SW480 (cell line): Measurements from ENCODE around the gene CDH13.

Experiments used
- DNase-seq: peaks from one replicate; pipeline ENCODE4 v3.0.0-alpha.2; 2016; ENCODE audit warnings: low spot score

CDH13 gene

DNA sequence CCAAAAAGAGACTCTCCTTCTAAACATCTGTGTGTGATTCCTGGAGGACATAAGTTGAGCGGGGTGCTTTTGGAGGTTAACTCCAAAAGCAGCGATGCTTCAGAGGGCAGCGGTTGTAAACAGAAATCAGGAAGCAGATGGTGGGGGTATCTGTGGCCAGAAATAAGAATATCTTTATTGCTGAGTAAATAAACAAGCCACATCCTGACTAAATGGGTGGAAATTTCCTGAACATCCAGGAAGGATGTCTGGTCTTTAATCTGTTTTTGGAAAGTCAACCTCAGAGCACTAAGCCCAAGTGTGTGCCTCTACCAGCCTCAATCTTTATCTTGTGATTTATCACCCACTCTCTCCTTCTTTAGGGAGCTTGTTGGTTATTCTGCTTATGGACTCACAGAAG is 123.3 kb downstream of the CDH13 start:
- DNase-seq = no peak

DNA sequence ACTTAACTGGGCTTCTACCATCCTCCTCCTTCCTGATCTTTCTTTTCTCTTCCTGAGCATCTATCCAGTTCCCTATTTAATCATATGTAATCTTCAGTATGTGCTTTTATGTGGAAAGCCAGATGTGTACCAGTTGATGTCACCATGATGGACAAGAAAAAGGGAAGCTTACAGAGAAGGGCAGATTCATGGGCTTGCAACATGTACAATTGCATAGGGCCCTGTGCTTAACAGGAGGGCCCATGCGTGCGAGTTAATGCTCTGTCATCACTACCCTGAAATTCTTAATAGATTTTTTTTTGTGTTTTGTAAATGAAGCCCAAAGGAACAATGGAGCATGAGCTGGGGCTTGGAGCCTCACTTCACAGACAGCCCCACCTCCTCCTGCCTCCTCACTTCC is 124.3 kb downstream of the CDH13 start:
- no peak for DNase-seq

DNA sequence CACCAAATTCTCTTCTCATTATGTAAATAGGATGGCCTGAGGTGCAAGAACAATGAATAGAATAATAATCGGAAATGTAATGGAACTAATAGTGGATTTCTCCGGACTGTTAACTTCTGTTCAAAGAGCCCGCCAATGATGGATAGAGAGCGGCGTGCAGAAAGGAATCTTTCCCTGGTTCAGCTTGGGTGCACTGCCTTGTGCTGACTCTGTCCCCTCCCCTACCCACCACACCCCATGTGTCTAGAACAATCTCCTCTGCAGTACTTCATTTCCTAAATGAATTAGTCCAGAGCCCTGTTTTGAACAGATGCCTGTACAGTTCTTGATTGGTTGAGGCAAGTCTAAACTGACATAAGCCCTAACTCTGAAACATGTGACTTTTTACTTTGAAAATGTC is 125.4 kb downstream of the CDH13 start:
- DNase-seq = no peak

DNA sequence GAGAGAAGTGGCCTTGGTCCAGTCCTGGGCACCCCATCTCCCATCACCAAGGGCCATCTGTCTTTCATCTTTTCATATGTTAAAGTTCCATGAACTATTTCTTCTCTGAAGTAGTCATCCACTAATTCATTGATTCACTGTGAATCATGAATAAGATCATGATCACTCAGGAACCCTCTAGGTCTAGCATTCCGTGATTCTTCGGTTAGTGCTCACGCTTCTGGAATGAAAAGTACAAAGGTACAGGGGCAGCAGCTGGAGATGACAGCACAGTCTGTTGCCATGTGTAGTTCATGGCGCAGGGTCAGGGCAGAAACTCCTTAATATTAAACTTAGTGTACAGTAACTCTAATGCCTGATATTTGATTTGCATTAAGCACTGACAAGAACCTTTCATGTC is 127.1 kb downstream of the CDH13 start:
- no peak for DNase-seq

DNA sequence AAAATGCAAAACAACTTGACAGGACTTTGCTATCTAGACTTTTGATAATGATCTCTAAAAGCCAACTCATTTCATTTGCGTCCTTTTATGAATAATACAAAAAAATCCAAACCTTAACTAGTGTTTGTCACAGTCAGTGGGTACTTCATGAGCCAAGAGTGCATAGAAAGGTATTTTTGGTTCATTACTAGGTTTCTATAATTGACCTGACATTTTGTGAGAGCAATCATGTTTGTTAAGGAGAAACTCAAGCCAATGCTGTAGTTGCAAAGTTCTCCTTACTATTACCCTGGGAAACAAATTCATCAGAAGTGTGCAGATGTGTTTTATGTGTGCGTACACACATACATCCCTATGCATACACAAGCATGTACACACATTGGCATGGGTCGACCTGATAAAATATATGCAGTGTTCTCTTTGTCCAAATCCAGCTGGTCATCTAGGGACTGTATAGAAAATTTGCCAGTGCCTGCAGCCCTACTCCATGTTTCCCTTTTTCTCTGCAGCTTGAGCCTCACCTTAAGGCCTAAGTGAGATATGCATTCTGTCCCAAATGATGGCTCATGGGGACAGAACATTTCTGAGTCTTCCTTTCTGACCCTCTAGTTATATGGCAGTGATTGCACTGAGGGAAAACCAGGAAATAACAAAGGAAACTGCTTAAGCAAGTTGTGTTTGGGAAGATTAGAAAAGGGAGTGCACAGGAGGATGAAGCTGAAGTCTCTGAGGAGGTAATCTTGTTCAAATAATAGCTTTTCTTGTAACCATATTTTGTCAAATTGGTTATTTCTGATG is 128.1 kb downstream of the CDH13 start:
- no peak for DNase-seq

DNA sequence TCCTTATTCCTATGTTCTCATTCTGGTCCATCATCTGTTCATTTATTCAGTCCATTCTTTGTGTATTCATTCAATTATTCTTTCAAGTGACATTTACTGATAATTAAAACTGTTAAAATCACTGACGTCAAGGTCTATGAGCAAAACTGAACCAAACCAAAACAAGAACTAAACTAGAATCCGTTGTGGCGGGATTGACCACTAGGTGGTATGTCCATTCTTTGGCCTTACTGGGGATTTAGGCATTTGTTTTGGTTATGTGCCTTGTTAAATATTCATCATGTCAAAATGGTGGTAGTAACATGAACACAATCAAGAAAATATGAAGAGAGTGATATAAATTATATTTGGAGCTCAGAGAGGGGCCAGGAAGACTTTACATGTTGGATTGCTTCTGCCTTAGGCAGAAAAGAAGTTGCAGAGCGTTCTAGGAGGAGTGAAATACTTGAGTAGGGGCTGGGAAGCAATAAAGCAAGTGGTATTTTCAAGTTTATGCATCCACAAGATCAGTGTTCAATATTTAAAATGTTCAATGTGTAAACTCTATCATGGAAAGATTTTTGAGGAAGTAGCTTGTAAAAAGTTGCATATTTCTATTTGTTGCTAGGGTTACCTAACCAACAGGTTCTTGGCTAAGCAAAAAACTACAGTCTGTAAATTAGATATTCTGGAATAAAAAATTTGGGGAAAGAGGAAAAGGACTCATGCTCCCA is 129.0 kb downstream of the CDH13 start:
- no peak for DNase-seq

DNA sequence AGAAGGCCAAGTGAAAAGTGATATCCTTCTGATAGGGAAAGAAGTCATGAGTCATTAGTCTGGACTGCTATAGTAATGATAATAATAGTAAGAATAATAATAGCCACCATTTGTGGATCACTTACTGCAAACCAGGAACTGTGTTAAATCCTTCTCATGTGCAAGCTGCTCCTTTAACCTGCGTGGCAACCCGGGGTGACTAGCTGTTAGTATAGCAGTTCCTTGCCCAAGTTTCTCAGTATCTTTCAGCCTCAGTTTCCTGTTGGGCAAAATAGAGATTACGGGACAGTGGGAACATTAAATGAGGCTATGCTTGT is 129.5 kb downstream of the CDH13 start:
- no peak for DNase-seq

DNA sequence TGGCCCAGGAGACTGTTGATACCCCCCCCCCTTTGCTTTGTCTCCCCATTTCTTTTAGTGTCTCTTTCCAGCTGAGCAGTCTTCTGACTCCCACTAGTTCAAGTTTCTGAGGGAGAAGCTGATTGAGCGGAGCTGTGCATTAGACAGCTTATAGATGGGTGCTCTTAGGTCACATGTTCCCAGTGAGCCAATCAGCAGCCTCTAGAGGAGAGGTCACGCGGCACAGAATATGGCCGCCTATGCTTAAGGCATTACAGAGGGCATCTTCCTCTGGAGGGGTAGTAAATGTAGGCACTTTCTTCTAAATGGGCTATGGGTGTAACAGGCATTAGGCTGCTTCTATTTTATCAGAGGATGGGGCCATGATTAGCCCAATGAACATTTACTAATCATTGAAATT is 131.6 kb downstream of the CDH13 start:
- DNase-seq = no peak

DNA sequence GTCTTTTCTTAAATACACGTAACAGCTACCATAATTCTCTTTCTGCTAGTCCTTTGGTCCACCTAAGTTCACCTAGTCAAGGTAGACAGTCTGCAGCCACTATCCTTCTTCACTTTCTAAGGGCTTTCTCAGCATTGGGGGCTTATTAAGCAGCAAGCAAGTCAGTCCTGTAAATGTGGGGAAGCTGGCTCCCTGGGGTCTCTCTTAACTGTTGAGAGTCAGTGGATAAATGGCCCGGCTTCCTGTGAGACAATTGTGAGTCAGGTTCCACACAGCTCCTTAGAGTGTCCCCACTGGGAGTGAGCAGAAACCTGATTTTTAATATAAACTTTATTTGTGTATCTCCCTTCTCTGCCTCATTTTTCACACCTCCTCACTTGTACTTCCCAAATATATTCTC is 132.1 kb downstream of the CDH13 start:
- no peak for DNase-seq

DNA sequence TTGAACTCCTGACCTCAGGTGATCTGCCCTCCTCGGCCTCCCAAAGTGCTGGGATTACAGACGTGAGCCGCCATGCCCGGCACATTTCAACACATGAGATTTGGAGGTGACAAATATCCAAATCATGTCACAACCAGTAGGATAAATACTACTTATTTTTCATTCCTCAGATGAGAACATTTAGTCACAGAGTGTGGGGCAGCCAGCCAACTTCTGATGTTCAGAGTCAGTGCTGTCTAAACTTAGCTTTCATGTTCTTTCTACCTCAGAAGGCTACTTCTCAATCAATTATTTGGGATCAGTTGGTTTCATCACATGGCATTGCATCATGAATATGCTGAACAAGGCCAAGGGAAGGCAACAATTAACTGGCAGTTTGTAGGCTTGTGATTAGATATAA is 134.5 kb downstream of the CDH13 start:
- no peak for DNase-seq

DNA sequence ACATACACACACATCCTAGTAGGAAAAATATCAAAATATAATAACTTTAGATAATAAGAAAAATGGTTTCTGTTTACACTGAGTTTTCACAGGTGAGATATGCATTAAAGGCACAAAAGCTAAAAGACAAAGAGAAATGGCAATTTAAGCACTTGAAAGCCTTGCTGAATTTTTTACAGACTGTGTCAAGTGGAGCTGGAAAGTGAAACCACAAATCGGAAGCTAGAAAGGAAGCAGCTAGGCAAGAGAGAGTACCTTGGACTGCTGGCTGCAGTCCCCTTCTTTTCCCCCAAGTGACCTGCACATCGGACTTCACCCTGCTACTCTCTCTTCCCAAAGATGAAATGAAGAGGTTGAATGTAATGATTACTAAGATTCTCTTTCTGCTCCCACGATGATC is 135.1 kb downstream of the CDH13 start:
- DNase-seq = peak; percentile 21

DNA sequence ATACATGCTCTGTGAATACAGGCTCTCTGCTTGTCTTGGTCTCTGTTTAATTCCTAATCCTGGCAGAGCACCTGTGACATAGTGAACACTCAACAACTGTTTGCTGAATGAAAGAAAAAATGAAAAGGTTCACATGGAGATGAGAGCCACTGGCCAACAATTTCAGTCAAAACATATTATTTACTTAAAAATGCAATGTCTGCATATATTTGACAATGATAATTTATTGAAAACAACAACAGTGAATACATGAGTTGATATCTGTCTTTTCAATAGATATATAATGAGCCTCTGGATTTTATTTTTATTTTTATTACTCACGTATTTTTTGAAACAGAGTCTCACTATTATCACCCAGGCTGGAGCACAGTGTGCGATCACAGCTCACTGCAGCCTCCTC is 136.6 kb downstream of the CDH13 start:
- DNase-seq = no peak

DNA sequence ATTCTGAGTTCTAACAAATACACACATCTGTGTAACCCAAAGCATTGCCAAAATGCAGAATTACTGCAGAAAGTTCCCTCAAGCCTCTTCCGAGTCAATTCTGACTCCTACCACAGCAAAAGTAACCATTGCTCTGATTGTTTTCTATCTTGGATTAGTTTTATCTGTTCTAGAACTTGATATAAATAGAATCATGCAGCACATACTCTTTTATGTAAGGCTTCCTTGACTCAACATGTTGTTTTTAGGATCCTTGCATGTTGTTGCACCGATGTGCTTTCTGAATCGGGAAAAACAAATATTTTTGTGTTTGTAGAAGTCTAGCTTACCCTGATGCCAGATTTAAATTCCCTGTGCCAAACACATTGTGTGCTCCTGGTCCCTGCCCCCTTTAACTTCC is 140.4 kb downstream of the CDH13 start:
- no peak for DNase-seq

DNA sequence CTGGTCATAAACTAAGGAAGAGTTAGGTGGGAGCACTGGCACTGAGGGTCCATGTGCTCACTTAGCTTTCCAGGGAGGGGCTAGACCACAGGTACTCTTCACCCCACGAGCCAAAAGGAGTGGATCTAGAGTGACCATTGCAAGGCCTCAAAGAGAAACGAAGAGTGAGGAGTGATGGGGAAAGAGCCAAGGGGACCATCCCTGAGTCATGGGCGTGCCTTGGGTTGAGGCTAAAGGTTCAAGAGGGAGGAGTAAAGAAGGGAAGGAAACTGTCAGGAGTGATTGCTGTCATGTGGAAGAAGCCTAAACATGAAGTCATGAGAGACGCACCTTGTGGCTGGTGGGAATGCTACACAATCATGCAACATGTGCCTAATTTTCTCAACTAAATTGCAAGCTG is 141.0 kb downstream of the CDH13 start:
- no peak for DNase-seq

DNA sequence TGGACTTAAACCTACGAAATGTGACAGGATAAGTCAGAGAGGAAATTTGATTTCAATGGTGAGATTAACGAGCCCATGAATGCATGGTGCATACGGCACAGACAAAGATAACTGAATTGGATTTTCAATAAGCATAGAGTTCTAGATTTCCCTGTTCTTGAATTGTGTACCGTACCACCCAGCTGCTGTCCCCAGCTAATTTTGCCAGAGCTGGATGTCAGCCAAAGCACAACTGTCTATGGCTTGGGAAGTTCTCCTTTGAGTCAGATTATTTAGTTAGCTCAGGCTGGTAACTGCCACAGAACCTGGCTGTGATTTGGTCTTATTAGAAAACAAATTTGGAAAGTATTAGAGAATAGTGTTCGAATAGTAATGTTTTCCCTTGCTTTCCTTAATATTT is 143.1 kb downstream of the CDH13 start:
- DNase-seq = no peak

DNA sequence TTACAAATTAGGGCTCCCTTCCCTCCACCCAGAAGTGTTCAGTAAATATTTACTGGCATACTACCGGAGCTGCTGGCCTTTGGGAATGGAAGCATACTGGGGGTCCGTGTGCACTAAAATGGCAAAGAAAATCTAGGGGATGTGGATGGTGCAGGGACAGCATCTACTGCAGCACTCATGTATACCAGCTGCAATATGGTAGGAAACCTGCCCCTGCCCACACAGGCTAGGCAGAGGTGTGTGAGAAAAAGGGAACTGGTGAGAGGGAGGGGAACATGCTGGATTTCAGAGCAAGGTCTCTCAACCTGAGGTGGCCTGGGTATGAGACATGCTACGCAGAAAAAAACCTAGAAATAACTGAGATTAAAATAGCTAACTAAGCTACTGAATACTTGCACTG is 145.4 kb downstream of the CDH13 start:
- DNase-seq = no peak

DNA sequence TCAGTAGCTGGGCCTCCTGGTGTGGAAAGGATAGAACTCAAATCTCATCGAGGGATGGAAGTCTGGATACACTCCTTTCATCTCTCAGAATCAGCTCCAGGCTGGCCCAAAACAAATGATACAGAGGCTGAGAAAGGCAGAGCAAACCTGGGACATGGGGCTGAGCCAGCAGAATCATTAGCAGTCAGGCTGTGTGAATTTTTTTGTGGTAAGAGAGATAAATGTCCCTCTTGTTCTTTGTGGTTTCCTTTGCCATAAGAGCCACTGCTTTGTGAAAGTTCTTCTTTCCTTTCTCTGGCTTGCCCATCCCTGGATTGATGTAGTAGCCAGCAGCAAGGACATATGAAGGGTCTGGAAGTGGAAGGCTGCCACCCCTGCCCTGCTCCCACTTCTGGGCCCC is 146.2 kb downstream of the CDH13 start:
- peak; percentile 47 for DNase-seq

DNA sequence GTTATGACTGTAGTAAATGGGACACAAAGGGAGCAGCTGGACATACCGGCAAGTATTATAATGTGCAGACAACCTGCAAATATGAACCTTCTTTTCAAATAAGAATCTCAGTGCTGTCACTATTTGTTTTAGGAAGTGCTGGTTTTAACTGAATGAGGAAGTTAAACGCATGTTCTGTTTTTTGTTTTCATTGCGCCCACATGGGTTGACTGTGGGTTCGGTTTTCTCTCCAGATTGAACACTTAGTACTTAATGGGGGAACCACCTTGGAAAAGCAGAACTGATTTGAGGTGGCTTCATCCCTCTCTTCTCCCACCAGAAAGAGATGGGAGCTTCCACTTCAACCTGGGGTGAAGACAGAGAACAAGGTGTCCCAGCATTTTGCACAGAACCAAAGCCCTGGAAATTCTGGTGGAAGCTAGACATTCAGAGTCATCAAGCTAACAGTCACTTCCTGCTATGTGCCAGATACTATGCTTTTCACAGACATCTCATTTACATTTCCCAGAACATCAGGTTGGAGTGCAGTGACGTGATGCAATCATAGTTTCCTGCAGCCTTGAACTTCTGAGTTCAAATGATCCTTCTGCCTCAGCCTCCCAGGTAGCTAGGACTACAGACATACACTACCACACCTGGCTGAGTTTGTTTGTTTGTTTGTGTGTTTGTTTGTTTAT is 149.8 kb downstream of the CDH13 start:
- no peak for DNase-seq

DNA sequence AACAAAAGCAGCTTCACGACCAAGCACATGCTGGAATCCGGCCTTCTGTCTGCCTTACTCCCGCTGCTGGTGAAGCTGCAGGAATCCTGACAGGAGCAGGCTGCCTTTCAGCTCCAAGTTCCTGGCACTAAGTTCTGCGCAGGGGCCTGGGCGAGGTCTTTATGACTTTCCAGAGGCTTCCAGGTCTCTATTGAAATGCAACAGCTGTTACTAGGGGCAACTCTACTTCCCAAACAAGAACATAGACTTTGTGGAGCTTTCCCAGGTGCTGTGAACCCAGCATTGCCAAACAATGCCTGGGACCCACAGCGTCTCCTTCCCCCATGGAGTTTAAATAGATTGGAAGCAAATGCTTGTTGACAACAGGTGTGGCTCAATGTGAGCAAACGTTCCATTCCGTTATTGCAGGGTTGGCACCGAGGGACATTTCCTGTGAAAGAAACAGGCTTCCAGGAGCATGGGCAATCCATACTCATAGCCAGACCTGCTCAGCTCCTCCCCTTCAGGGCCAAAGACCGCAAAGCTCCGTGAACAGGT is 156.0 kb downstream of the CDH13 start:
- peak; percentile 3 for DNase-seq

DNA sequence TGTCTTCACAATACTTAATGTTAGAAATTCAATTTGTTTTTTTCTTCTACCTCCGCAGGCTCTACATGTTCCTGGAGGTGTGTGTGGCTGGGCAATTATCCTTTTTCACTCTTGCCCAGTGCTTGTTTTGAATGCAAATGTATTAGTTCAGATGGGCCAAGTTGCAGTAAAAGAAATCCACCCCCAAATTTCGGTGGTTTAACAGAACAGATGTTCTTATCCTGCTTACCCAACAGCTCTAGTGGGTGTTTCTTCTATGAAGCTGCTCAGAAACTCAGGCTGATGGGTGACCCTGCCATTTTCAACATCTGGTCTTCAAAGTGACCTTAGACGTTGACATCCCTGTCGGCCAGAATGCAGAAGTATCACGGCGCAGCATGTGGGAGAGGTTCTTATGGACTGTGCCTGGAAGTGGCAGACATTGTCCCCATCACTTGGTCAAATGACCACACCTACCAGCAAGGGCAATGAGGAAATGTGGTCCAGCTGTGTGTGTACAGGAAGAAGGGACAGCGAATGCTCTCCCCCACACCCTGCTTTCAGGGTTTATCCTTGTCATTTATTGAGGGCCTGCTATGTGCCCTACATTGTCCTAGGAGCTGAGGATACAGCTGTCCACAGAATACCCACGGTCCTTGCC is 157.3 kb downstream of the CDH13 start:
- DNase-seq = no peak

DNA sequence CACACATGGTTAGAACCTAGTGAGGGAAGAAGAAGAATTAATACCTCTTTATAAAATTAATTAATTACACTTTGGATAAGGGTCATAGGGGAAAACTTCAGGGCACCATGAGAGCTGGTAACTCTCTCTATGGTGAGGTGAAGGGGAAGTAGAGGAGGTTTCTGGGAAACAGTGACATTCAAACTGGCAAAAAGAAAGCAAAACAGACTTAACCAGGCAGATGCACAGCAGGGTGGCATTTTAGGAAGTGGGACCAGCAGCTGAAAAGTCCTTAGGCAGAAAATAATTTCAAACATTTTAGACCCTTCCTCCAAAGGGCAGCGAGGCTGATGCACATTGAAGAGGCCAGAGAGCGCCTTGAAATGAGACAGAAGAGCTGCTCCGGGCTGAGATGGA is 157.8 kb downstream of the CDH13 start:
- DNase-seq = no peak

DNA sequence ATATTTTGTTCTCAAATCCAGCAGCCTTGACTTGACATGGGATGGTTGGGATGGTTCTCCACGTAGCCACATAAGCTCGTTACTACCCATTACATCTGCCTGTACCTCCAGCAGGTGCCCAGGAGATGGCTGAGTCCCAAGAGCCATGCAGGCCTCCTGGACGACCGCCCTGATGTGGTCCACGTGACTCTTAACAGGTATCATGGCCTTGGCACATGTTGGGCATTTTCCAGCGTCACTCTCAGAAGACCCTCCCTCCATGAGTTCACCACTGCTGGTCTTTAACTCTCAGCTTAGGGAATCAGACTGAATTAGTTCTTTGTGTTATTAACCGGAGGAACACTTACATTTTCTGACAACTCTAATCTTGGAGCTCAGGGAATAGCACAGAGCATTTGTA is 161.5 kb downstream of the CDH13 start:
- DNase-seq = no peak

DNA sequence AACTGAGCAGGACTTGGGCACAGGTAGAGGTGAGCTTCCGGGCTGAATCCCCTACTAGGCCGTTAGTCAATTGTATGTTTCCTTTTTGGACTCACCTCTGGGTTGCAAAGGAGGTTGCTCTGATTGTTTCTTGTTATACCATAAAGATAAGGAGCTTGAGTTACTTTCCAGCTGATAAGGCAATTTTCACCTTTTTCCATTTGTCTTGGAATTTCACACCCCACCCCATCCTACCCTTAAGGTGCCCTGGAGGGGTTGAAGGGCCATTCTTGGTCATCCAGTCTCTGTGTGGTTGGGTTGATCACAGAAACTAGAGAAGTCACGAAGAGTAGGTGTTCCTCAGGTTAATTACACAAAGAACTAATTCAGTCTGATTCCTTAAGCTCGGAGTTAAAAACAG is 162.2 kb downstream of the CDH13 start:
- DNase-seq = no peak
